HG02943 (cell line): ENCODE data around the gene HOXC13.

ENCODE experiments used
- ATAC-seq: cut with Tn5 transposase; IDR thresholded peaks from one replicate; pipeline ENCODE4 v1.9.1; 2021; ENCODE audit warnings: mild to moderate bottlenecking, low read depth, moderate library complexity; ENCODE audit not compliant: unreplicated experiment

HOXC13 gene

GRCh38 chr12:53968214-53969127 is 29.8 kb downstream of the HOXC13 start:
- no peak for ATAC-seq

GRCh38 chr12:53969588-53970259 is 31.1 kb downstream of the HOXC13 start:
- ATAC-seq = no peak

- ATAC-seq = no peak
Measured at GRCh38 chr12:53970451-53970850, 31.8 kb downstream of the HOXC13 start.

- ATAC-seq = no peak
Measured at GRCh38 chr12:53971129-53971528, 32.5 kb downstream of the HOXC13 start.

- ATAC-seq = no peak
Measured at GRCh38 chr12:53971686-53972085, 33.1 kb downstream of the HOXC13 start.

- ATAC-seq = no peak
Measured at GRCh38 chr12:53972152-53972702, 33.6 kb downstream of the HOXC13 start.

- no peak for ATAC-seq
Measured at GRCh38 chr12:53972722-53973235, 34.1 kb downstream of the HOXC13 start, which contains the start of gene HOXC11. Gene HOXC11, plus strand, starts transcription at chr12:53973126. Its CDS starts 116 bp downstream, at chr12:53973242.

GRCh38 chr12:53973236-53974042 is 34.8 kb downstream of the HOXC13 start:
- ATAC-seq = no peak

GRCh38 chr12:53974084-53975063 is 35.7 kb downstream of the HOXC13 start, which contains the start of gene HOTAIR:
Gene HOTAIR, minus strand, starts transcription at chr12:53974954.
- no peak for ATAC-seq

- ATAC-seq = no peak
Measured at GRCh38 chr12:53975064-53975471, 36.4 kb downstream of the HOXC13 start.

GRCh38 chr12:53975479-53976152 is 37.0 kb downstream of the HOXC13 start:
- no peak for ATAC-seq

GRCh38 chr12:53976172-53976822 is 37.7 kb downstream of the HOXC13 start:
- no peak for ATAC-seq

- no peak for ATAC-seq
Measured at GRCh38 chr12:53976823-53977595, 38.4 kb downstream of the HOXC13 start.

GRCh38 chr12:53977596-53978445 is 39.2 kb downstream of the HOXC13 start:
- ATAC-seq = no peak

- ATAC-seq = no peak
Measured at GRCh38 chr12:53978477-53979356, 40.1 kb downstream of the HOXC13 start.
